Medulla oblongata (tissue), 1 donor: Measurements from ENCODE around the gene B4GALT2.
A peak's percentile ranks its signal among the peaks of the same experiment; 100 is the strongest.

Experiments used
- DNase-seq: peaks from one replicate; pipeline ENCODE4 v3.0.0-alpha.2; 2015; ENCODE audit errors: extremely low spot score

Gene B4GALT2

GRCh38 chr1:43984855-43985254 is 5.8 kb downstream of the B4GALT2 start:
- DNase-seq: no peak

- DNase-seq: no peak
Observed at GRCh38 chr1:43985984-43986595, 7.1 kb downstream of the B4GALT2 start.

GRCh38 chr1:43986712-43987111 is 7.7 kb downstream of the B4GALT2 start:
- DNase-seq: no peak

GRCh38 chr1:43987159-43987902 is 8.3 kb downstream of the B4GALT2 start:
- no peak for DNase-seq

GRCh38 chr1:43990271-43991199 is 11.5 kb downstream of the B4GALT2 start:
- no peak for DNase-seq

GRCh38 chr1:43991200-43991475 is 12.1 kb downstream of the B4GALT2 start:
- DNase-seq: no peak

GRCh38 chr1:43991476-43992231 is 12.6 kb downstream of the B4GALT2 start, which contains the start of gene CCDC24:
Gene CCDC24, plus strand, starts transcription at chr1:43991599. Its CDS starts 280 bp downstream, at chr1:43991879.
- peak; percentile 90 for DNase-seq

- no peak for DNase-seq
Observed at GRCh38 chr1:43992232-43992995, 13.4 kb downstream of the B4GALT2 start.

GRCh38 chr1:43993206-43993914 is 14.3 kb downstream of the B4GALT2 start:
- no peak for DNase-seq

- no peak for DNase-seq
Observed at GRCh38 chr1:43994071-43994470, 15.1 kb downstream of the B4GALT2 start.

- peak; percentile 37 for DNase-seq
Observed at GRCh38 chr1:43994794-43995790, 16.1 kb downstream of the B4GALT2 start.

GRCh38 chr1:43995984-43996732 is 17.1 kb downstream of the B4GALT2 start:
- peak; percentile 56 for DNase-seq

GRCh38 chr1:43996733-43997115 is 17.7 kb downstream of the B4GALT2 start:
- DNase-seq: no peak

GRCh38 chr1:43997295-43997999 is 18.4 kb downstream of the B4GALT2 start:
- no peak for DNase-seq

- no peak for DNase-seq
Observed at GRCh38 chr1:43998000-43998378, 19.0 kb downstream of the B4GALT2 start.

GRCh38 chr1:43999455-43999854 is 20.4 kb downstream of the B4GALT2 start:
- peak; percentile 60 for DNase-seq

- DNase-seq: no peak
Observed at GRCh38 chr1:44000122-44000665, 21.2 kb downstream of the B4GALT2 start.
